Stimulated activated naive CD4-positive, alpha-beta T cell (primary cell): ENCODE results near the gene TACO1.

Experiments
- DNase-seq, 6 experiments: peaks; one replicate each; lab custom pipeline; 2025; lab: John Stamatoyannopoulos, UW

The TACO1 gene

GRCh38 chr17:63640038-63640437 lies 39.3 kb downstream of the TACO1 start:
- no peak for DNase-seq

DNA sequence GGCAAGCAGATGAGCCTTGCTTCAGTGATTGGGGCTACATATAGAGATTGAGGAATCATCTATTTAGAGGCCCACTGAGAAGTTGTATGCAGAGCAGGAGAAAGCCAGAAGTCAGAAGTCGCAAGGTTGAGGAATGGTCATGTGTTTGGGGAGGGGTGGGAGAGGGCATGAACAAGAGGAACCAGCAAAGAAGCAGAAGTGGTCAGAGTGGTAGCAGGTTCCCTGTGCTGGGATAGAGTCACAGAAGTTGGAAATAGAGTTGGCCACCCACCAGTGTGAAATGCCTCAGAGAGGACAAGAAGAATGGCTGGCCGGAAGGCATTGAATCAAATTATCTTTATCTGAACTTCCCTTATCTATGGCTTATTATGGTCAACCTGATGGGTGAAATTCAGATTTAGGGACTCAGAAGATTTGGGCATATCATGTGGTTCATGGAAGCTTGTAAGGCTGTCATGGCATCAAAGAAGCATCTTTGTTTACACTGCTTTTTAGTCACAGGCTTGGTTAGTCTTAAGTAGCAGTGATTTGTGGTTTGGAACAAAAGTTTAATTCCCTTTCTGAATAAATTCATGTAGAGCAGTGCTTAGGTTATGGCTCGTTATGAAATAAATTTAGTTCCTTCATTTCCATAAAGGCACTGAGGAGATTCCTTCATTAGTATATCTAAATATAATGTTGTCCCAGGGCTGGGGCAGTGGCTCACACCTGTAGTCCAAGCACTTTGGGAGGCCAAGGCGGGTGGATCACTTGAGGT lies 41.2 kb downstream of the TACO1 start:
- no peak for DNase-seq

DNA sequence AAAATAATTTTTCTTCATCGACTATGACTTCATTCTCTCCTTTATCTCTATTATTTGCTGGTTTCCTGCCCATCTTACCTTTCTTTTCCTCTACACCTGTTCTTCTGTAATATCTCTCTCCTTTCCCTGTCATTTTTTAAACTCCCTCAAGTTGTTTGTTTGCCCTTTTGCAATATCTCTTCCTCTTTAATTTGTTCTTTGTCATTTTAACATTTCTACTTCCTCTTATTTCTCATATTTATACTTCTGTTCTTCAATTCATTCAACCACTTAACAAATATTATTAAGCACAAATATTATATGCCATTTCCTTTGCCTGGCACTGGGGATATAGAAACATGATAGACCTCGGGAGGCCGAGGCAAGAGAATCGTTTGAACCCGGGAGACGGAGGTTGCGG lies 44.2 kb downstream of the TACO1 start:
- DNase-seq, result no peak

DNA sequence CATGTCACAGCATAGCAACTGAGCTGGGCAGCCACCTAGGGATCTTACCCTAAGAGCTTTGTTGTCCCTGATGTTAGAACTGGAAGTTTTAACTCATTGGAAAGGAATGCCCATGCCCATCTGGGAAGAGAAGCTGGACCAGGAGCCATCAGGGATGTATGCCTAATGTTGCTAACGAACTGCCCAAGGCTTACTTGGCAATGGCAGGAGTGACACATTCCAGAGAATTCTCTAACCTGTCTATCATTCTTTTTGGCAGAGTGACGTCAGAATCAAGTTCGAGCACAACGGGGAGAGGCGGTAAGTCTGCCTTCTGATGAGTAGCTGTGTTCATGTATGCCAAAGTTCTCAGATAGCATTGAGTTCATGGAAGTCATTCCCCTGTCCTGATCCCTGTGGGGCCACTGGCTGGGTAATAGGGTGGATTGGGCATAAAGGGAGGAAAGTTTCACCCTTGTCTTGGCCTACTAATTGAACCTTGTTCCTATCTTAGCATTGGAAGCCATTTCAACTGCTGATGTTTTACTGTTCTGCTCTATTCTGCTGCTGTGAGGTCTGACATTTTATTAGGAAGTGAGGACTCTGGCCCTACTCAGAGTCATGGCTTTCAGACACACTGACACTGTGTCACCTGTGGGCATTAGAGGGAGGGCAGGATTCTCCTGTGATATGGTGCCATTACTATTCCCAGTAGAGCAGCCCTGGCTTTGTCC lies 45.2 kb downstream of the TACO1 start:
- DNase-seq, result no peak

DNA sequence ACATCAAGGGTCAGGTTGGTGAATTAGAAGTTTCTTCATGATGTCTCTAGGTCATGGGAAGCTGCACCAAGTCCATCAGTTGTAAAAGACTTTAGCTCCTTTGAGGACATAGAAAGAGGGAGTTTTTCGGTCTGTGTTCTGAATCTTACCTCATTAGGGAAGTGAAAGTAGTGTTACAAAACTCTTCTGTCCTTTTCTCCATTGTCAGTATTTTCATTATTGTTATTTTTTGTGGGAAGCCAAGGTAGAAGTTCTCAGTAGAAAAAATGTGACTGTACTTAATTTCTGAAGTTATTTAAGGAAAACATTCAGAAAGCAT lies 45.8 kb downstream of the TACO1 start:
- no peak for DNase-seq

DNA sequence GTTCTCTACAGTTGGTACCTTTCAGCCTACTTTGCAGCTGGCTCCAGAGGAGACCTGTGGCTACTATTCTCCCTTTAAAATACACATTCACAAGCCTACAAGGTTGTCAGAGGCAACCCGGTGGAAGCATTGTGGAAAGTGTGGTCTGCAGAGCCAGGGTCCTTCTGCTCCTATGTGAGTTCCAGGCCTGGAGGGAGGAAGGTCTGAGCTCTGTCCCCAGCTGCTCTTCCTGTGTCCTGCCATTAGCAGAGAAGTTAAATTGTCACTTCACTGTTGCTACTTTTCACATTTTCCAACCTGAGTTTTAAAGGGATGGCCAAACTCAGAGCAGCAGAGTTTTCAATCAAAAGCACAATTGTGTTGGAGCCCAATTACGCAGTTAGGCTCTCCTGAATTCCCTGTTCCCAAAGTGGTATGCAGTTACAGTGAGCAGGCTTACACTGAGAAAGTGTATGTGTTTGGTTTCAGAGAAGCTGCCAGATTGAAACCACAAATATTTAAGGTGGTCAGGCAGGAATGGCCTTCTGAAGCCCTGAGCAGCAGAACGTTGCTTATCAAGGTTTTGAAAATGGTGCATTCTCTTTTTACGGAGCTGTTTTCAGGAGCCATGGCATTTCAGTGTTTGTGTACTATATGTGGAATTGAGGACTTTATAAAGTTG lies 46.5 kb downstream of the TACO1 start:
- DNase-seq, result no peak

- DNase-seq, result no peak
These were observed 47.2 kb downstream of the TACO1 start for GRCh38 chr17:63647936-63648335.

- DNase-seq, result no peak
These were observed 49.1 kb downstream of the TACO1 start for GRCh38 chr17:63649813-63650212.

GRCh38 chr17:63652106-63652505 lies 51.4 kb downstream of the TACO1 start:
- DNase-seq, result no peak

DNA sequence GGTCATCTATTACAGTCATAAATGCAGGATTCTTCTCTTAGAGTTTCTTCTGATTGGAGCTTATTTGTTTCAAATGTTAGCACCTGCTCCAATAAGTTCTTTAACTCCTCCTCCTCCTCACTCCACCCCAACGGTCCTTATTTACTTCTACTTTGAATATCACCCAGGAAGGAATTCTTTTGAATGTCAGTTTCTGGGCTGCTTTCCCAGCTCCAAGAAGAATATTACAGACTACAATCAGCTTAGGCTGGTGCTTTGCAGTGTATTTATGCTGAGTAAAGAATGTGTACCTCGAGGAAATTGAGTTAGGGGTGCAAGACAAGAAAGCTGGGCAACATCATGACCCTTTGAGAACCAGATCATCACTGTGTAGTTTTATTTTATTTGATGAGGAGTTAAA lies 52.4 kb downstream of the TACO1 start:
- no peak for DNase-seq

GRCh38 chr17:63657786-63658185 lies 57.1 kb downstream of the TACO1 start:
- no peak for DNase-seq
